Measurements from ENCODE around the gene OSMR.
"Not testable (repeated sequence)": the region's sequence is repeated elsewhere in the genome, so short reads cannot be mapped to it uniquely, and the experiment has no call there.

OSMR gene

GRCh38 chr5:38831117-38831516, 14.7 kb upstream of the OSMR start:
- DNase-seq (ENCODE audit: low spot score) = no peak

GRCh38 chr5:38831909-38832308, 13.9 kb upstream of the OSMR start:
- peak; percentile 43 for DNase-seq (ENCODE audit: low spot score)

GRCh38 chr5:38832810-38833209, 13.0 kb upstream of the OSMR start:
- DNase-seq (ENCODE audit: low spot score) = no peak

- no peak for DNase-seq (ENCODE audit: low spot score)
Observed at GRCh38 chr5:38835887-38836286, 9.9 kb upstream of the OSMR start.

- no peak for DNase-seq (ENCODE audit: low spot score)
Observed at GRCh38 chr5:38837416-38837815, 8.4 kb upstream of the OSMR start.

- no peak for DNase-seq (ENCODE audit: low spot score)
Observed at GRCh38 chr5:38837932-38838331, 7.9 kb upstream of the OSMR start.

GRCh38 chr5:38843665-38844064, 2.1 kb upstream of the OSMR start:
- DNase-seq (ENCODE audit: low spot score) = no peak

- peak; percentile 37 for DNase-seq (ENCODE audit: low spot score)
Observed at GRCh38 chr5:38846379-38847011, 683 bp downstream of the OSMR start.

- peak; percentile 35 for DNase-seq (ENCODE audit: low spot score)
Observed at GRCh38 chr5:38847559-38848347, 1.9 kb downstream of the OSMR start.

GRCh38 chr5:38848637-38849036, 2.8 kb downstream of the OSMR start:
- no peak for DNase-seq (ENCODE audit: low spot score)

GRCh38 chr5:38851640-38852039, 5.8 kb downstream of the OSMR start:
- DNase-seq (ENCODE audit: low spot score) = not testable (repeated sequence)

GRCh38 chr5:38853753-38854470, 8.1 kb downstream of the OSMR start:
- peak; percentile 93 for DNase-seq (ENCODE audit: low spot score)

- DNase-seq (ENCODE audit: low spot score) = no peak
Observed at GRCh38 chr5:38854907-38855306, 9.1 kb downstream of the OSMR start.

GRCh38 chr5:38856660-38857059, 10.8 kb downstream of the OSMR start:
- DNase-seq (ENCODE audit: low spot score) = no peak

GRCh38 chr5:38858839-38859238, 13.0 kb downstream of the OSMR start:
- no peak for DNase-seq (ENCODE audit: low spot score)

- not testable (repeated sequence) for DNase-seq (ENCODE audit: low spot score)
Observed at GRCh38 chr5:38861986-38862770, 16.4 kb downstream of the OSMR start.

GRCh38 chr5:38866362-38867031, 20.7 kb downstream of the OSMR start:
- DNase-seq (ENCODE audit: low spot score) = peak; percentile 59

GRCh38 chr5:38867032-38867398, 21.2 kb downstream of the OSMR start:
- DNase-seq (ENCODE audit: low spot score) = no peak

- peak; percentile 71 for DNase-seq (ENCODE audit: low spot score)
Observed at GRCh38 chr5:38867416-38867815, 21.6 kb downstream of the OSMR start.

- DNase-seq (ENCODE audit: low spot score) = no peak
Observed at GRCh38 chr5:38870595-38870994, 24.8 kb downstream of the OSMR start.

- DNase-seq (ENCODE audit: low spot score) = peak; percentile 36
Observed at GRCh38 chr5:38871058-38871605, 25.3 kb downstream of the OSMR start.

Data from kidney tubule cell (primary cell).